Activated CD4-positive, alpha-beta T cell treated with anti-CD3 and anti-CD28 coated beads, Interleukin-2, amount 50 U/mL, for 48 hours (primary cell): Measurements from ENCODE around the gene DYNC1I2.
A peak's percentile ranks its signal among the peaks of the same experiment; 100 is the strongest.

Experiments used
- DNase-seq, 2 experiments: peaks; one replicate each; pipeline ENCODE4 v3.0.0-alpha.2; 2020

The DYNC1I2 gene

DNA sequence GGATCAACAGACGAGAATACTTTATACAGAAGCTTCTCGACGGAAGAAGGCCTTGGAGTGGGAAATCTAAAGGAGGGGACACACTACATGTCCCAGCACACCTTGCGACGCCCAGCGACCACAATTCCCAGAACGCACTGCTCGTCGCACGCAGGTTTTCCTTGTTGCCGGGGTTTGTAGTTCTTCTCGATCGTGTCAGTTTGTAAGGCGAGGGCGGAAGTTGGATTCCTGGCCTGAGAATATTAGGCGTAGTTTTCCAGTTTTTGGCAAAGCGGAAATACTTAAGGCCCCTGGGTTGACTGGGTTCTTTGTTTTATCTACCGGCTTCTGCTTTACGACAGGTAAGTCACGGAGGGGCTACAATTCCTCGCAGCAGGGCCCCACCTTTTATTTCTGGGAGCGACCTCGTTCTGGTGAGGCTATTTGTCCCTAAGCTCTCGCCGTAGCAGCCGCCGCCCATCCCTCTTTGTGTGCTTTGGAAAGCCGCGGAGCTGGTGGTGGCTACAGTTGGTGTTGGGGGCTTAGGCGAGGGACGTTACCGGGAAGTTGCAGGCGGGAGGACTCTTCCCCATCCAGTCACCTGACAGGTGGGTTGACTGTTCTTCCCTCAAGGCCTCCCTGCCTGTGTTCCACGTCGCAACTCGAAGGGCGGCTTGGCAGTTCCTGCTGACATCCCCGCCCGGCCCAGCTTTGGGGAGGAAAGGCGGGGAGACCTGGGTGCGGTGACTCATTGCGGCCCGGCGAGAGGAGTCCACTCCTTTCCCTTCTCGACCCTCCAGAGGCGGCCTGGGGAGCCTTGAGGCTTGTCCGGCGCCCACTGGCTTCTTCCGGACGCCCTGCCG is at the start of gene DYNC1I2:
DYNC1I2 (plus strand) TSS at position 183 of the 842 bp plus-strand sequence. CDS start 2,687 bp downstream, outside the sequence.
- peak; percentile 79 to 85 for DNase-seq

DNA sequence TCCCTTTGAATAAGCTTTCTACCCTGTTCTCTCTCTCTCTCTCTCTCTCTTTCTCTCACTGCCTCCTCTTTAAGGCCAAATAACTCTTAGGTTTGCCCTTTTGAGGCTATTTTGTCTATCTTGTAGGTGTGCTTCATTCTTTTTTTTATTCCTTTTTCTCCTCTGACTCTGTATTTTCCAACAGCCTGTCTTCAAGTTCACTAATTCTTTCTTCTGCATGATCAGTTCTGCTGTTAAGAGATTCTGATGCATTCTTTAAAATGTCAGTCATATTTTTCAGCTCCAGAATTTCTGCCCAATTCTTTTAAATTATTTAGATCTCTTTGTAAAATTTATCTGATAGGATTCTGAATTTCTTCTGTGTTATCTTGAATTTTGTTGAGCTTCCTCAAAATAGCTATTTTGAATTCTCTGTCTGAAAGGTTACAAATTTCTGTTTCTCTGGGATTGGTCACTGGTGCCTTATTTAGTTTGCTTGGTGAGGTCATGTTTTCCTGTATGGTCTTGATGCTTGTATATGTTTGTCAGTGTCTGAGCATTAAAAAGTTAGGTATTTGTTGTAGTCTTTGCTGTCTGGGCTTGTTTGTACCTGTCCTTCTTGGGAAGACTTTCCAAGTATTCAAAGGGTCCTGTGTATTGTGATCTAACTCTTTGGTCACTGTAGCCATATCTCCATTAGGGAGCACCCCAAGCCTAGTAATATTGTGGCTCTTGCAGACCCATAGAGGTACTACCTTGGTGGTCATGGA is 35.4 kb upstream of the DYNC1I2 start:
- no peak for DNase-seq

DNA sequence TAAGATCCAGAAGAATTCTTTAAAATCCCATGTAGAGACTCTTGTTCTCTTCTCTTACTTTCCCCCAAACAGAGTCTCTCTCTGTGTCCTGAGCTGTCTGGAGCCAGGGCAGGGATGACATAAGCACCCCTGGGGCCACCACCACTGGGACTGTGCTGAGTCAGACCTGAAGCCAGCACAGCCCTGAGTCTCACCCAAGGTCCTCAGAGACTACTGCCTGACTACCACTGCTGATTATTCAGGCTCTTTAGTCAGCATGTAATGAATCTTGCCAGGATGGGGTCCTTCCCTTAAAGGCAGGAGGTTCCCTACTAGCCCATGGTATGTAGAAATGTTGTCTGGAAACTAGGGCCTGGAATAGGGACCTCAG is 34.9 kb upstream of the DYNC1I2 start:
- peak in 1 of 2 experiments; percentile 3 for DNase-seq

DNA sequence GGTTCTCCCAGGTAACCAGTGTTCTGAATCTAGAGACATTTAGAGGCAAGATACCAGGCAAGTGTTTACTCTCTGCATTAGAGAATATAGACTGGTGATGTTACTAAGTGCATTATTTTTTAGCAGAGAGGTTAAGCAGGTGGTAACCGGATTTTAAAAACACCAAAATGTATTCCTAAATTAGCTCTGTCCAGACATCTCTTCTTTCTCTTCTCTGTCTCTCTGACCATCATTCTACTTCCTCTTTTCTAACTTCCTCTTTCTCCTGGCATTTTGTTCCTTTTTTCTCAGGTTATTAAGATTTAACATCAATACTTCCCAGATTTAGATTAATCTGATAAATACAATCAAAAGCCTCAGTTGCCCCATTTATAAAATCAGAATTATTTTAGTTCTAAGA is 31.7 kb upstream of the DYNC1I2 start:
- no peak for DNase-seq

DNA sequence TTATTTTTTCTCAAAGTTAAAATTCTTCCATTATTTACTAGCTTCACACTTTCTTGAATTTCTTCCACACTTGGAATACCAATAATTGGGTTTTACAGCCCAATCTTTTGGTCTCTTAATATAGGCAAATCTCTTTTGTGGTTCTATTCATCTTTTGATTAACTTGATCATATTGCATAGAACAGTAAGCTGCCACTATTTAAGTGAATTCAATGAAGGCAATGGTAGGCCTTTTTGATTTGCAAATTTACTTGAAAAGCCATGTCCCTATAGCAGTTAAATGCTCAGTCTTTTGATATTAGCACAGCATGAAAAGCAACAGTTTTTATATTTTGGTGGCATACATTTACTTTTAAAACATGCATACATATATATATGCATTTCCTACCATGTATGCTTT is 20.2 kb upstream of the DYNC1I2 start:
- no peak for DNase-seq

DNA sequence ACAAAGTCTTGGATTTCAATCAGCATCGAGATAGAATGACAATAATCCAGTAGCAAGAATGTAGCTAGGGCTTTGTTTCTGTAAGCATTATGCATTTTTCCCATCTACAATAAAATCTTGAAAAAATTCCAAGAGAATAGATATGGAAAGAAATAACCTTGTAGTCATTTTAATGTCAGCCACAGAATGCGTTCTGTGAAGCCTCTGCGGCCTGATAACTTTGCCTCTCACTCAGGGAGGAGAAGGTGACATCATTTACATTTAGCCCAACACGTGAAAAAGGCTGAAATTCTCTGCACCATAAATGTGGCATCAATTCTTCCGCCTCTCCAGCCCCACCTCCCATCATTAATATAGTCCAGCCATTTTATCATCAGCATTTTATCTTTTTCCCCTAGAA is 19.1 kb upstream of the DYNC1I2 start:
- DNase-seq: no peak

DNA sequence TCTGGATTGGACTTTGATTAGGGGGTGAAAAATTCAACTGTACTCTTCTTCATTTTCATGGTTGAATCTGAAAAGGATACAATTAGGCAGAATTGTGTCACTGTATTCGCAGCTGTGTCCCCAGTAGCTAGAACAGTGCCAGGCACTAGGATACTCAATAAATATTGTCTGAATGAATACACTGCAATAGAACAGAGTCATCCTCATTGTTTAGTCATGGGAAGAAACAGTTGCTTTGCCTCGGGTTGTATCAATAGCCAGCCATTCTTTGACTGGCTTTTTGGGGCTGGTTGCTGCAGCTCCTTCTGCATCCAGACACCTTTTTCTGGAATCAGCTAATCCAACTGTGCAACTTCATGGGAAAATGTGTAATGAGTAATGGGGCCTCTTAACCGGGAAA is 18.1 kb upstream of the DYNC1I2 start:
- no peak for DNase-seq

DNA sequence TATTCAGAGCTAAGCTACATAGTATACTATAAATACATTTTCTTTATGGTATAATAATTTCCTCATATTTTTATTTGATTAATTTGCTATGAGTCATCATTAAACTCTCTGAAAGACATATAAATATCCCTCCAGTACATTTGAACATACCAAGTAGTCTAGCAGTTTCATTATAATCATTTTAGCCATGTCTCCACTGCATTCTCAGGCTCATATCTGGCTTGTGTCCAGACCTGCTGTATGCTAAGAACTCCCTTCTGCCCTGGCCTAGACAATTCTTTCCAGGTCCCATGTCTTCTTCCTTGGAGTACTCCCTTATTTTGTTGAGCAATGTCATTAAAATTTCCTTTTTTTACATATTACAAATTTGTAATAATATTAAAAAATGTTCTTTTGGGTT is 16.6 kb upstream of the DYNC1I2 start:
- DNase-seq: no peak

DNA sequence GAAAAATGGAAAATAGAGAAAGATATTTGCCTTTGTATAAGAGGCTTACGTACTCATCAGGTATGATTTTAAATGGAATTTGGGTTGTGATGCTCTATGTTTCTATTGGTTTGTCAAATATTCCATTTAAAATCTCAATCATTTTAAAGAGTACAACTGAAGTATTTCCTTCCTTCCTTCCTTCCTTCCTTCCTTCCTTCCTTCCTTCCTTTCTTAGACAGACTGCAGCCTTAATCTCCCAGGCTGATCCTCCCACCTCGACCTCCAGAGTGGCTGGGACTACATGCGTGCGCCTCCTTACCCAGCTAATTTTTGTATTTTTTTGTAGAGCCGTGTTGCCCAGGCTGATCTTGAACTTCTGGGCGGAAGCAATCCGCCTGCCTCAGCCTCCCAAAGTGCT is 15.4 kb upstream of the DYNC1I2 start:
- DNase-seq: no peak

DNA sequence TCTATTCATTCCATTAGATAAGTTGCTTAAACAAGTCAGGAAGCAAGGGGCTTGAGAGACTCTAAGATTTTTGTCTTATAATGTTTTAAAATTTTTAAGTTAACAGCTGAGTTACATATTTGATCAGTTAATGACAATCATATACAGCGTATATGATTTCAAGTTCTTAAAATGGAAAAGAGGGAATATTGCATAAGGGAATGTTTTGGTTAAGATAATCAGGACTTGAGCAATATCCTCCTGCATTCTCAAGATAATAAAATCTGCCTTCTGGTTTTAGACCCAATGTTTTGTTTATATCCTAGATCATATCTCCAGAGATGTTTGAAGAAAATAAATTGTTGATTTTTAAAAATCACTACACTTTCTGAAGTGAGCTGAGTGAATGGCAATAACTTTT is 13.4 kb upstream of the DYNC1I2 start:
- no peak for DNase-seq

DNA sequence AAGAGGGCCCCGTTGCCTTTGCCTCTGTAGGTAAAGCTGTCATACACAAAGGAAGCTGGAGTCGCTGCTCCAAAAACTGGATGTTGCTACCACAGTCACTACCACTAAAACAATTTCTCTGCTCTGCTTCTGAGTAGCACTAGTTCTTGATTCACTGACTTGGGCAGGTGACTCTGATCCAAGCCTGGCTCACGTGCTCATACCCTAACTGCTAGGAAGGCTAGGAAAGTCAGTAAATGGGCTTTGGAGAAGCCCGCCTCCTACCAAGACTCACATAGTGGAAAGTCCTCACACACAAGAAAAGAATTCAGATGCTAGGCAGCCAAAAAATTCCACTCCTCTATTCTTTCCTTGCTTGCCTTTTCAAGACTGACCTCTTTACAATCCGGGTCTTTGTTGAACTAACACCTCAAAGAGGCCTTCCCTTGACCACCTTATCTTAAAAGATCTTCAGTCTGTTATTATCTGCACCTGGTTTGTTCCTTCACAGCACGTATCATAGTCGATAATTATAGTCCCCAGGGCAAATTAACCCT is 11.4 kb upstream of the DYNC1I2 start:
- DNase-seq: no peak

DNA sequence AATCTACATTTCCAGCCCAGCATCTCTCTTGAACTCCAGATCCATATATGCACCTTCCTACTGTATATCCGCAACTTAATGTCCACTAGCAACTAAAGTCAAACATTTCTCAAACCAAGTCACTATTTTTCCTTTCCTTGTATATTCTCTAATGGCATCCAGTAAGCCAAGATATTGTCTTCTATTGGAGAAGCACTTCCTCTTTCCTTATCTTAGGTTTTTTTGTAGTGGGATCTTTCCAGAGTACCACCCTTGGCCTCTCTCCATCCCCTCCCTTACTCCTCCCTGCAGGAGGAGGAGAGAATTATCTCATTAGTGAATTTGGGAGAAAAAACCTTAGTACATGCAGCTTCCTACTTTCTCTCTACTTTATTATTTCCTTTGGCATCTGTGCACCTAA is 8.7 kb upstream of the DYNC1I2 start:
- no peak for DNase-seq

DNA sequence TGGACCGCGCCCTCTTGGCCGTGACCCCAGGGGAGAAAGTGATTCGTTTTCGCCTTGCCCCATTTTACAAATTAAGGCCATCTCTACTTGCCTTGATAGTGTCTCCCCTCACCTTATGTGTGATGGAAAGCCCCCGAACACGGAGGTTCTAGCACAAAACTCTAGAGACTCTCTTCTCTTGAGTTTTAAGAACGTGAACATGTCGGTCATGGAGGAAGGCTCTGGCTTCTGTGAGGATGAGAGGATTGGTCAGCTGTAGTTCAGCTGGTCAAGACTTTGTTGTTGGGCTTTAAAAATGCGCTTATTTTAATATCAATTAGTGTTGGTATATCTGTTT is 828 bp downstream of the DYNC1I2 start:
- no peak for DNase-seq

DNA sequence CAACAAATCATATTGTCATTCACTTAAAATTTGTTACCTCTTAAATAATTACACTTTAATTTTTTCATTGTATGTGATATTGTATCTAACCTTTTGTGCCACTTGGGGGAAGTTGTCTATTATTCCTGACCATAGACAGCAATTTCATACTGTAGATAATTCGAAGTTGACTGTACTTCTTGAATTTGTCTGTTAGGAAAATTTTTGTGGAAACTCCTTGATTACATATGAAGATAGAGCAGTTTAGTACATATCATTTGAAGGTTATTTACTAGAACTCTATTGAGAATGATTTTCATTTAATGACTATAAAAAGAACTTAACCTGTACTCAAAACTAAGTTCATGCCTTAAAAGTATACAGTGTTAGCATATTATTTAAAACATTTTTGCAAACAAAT is 5.1 kb downstream of the DYNC1I2 start:
- DNase-seq: no peak

DNA sequence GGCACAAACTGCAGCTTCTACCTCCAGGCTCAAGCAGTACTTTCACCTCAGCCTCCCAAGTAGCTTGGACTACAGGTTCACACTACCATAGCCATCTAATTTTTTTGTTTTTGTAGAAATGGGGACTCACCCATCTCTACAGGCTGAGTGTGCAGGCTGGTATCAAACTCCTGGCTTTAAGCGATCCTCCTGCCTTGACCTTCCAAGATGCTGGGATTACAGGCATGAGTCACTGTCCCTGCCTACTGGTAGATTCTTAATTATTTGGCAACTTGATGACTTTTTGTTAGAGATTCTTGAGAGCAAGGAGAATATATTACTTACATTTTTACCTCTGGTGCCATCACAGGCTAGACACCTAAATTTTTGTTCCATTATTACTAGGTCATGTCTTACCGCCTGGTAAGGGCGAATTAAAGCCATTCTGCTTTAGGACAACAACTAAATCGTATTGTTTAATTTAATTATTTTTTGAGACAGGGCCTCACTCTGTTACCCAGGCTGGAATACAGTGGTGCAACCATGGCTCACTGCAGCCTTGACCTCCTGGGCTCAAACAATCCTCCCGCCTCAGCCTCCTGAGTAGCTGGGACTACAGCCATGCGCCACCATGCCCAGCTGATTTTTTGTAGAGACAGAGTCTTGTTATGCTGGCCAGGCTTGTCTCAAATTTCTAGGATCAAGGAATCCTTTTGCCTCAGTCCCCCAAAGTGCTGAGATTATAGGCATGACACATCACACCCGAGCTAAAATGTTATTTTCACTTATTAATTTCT is 15.7 kb downstream of the DYNC1I2 start:
- no peak for DNase-seq

DNA sequence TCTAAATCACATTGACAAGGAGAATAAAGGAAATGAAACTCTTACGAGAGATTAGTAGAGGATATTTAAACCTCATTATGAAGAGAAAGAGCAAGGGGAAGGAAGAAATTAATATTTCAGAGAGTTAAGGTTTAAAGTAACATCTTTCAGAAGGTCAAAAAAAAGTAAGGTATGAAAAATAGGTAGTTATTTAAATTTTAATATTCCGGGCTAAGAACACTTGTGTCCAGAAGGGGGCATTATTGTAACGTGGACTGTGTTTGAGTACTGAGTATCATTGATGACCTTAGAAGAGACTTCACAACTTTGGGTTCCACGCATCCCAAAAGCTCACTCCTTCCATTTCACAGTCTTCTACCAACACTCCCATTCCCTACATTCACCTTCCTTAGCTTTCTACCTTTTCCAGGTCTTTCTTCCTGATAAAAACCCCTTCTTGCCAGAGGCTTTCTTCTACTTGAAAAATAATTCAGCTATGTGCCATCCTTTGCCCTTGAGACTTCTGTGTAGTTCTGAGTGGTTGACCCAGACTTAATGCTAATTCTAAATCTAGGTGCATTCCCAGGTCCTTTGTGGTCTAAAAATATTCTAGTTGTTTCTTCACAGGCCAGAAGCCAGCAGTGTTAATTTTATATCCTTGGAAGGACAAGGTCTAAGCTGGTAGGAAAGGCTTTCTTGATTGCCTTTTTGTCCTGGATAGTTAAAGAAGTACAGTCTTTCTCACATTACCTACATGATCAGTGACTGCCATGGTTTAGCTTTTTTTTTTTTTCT is 16.5 kb downstream of the DYNC1I2 start:
- no peak for DNase-seq

DNA sequence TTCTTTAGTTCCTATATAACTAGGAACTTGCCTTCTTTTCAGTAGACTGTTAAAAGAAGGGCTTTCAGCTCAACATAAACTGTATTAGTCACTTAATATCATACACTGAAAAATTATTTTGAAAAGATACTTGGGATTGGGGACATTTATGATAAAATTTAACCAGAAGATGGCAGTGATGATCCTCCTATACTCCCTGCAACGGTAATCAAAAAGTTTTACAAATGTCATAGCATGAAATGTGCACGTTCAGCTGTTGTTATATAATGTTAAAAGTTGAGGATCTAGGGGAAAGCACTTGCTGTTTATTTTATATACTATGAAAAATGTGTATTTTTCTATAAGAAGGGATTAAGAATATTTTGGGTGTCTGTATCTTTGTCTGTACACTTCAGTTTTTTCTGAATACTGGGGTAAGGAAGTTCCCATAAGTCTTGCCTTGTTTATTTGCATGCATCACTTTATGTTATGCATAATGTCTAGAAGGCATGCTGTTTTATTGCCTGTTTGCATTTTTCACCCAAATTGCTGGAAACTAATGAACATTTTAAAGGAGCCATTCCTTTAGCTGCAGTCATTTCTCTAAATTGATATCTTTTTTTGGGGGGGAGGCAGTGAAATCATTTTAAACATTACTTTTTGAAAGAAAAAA is 19.0 kb downstream of the DYNC1I2 start:
- no peak for DNase-seq

DNA sequence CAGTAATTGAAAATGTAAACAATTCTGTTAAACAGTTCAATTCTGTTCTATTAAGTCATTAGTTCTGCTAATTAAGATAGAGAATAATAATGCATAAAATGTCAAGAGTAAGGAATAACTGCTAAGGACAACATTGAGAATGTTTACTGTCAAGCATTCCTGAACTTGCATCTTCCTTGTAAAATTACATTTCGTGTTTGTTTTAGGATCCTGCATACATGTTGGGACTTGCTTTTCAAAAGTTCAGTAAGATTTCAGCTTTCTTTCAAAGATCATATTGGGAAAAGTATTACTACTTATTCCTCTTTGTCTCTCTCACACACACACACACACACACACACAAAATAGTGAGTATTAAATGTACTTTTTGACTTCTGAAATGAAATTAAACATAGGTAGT is 20.5 kb downstream of the DYNC1I2 start:
- DNase-seq: no peak

DNA sequence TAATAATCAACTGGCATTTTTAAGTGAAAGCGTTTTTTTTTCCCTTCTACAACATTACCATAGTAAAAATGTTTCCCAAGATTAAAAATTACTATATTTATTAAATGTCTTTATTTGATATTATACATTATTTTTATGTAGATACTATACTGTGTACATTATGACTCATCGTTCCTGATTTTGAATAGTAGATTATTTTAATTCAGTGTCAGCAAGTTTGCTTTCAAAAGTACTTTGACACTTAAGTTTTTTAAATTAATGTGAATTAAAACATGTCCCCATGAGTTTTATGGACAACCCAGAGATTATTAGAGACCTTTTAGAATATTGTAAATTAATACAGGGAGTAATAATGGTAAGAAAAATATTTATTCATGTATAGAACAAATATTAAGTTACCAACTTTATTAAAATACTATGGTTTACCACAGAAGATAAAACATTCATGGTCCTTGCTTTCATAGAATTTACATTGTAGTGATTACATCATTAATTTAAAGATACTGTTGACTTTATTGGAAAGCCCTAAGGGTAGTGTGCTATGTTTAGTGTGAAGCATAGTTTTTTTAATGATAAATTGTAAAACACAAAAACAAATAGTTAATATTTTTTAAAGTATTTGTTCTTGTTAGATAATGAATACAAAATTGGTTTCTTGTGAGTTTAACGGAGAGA is 21.9 kb downstream of the DYNC1I2 start:
- no peak for DNase-seq

DNA sequence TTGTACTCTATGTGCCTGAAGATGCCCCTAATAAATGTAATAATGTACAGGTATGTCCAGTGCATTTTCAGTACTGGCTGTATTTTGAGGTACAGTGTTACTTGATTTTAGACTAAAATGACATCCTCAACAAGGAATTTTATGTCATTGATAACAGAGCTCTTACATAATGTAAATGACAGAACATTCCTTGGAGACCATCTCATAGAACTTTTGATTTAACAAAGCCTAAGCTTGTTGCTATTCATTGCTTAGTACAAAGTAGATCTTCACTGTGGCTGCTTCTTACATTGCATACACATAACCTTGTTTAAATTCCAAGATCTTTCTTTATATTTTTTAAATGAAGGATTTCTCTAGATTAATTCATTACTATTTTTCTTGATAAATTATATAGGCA is 24.1 kb downstream of the DYNC1I2 start:
- DNase-seq: no peak

DNA sequence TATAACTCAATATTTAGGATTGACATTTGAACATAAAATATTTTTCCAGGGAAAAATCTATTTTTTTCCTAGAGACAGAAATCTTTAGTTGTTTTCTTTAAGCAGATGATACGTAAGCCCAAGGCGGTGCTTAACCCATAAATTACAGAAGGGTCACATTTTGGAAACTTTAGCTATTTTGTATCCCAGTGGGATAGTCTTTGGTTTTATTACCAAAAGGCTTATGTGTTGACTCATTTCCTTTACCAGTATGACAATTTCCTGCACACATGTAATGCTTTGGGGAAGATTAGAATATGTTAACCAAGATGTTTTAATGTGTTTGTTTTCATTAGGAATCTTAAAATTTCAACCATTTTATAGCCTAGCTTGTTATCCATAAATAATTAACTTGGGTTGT is 24.8 kb downstream of the DYNC1I2 start:
- no peak for DNase-seq

DNA sequence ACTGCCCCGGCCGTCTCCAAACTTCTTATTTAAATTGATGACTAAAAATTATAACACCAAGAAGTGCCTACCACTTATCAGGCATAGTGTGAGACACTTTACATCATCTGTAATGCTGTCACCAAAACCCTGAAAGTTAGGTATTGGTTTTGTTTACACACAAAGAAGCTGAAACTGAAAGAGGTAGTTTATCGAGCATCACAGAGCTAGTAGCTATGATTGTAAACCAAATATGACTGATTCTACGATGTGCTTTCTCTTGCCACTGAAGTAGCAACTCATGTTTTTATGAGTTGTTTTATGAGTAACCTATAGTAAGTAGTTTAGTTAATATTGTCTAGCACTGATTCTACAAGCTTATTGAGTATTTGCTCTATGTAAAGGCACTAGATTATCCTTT is 31.5 kb downstream of the DYNC1I2 start:
- no peak for DNase-seq
